ENCODE data around the gene LRRC42. TPM values are rescaled to one million over a fixed set of nuclear protein-coding genes. Genes with fewer than 3 reads are reported as not detected.

The LRRC42 gene
- total RNA-seq, 1 experiment from 2014 or later = 38.1 TPM

DNA sequence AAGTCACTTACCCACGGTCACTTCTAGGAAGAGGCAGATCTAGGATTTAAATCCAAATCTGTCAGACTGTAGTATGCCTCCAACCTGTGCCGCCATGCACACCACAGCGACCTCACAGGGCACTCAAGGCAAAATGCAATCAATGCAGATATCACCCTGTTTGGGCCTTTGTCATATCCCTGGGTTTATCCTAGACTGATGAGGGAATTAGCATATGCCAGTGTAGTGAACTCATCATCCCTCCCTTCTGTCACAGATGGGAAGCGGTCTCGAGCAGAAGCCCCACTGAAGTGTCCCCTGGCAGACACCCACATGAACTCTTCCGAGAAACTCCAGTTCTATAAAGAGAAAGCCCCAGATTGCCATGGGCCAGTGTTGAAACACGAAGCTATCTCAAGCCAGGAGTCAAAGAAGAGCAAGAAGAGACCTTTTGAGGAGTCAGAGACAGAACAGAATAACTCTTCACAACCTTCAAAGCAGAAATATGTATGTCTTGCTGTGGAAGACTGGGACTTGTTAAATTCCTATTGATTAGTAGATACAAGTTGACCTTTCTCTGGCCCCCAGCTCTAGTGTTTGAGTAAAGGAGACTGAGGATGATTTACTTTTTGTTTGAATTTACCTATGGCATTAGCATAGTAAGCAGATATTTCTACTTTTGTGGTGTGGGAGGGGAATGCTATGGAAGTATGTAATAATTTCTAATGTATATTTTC, 21.4 kb downstream of the LRRC42 start (continued):
- TF ChIP-seq, protein P1, sequence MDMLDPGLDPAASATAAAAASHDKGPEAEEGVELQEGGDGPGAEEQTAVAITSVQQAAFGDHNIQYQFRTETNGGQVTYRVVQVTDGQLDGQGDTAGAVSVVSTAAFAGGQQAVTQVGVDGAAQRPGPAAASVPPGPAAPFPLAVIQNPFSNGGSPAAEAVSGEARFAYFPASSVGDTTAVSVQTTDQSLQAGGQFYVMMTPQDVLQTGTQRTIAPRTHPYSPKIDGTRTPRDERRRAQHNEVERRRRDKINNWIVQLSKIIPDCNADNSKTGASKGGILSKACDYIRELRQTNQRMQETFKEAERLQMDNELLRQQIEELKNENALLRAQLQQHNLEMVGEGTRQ (CRISPR knock-in tag; IDR thresholded peaks at IDR 0.05) = no peak
- TF ChIP-seq, protein P2, sequence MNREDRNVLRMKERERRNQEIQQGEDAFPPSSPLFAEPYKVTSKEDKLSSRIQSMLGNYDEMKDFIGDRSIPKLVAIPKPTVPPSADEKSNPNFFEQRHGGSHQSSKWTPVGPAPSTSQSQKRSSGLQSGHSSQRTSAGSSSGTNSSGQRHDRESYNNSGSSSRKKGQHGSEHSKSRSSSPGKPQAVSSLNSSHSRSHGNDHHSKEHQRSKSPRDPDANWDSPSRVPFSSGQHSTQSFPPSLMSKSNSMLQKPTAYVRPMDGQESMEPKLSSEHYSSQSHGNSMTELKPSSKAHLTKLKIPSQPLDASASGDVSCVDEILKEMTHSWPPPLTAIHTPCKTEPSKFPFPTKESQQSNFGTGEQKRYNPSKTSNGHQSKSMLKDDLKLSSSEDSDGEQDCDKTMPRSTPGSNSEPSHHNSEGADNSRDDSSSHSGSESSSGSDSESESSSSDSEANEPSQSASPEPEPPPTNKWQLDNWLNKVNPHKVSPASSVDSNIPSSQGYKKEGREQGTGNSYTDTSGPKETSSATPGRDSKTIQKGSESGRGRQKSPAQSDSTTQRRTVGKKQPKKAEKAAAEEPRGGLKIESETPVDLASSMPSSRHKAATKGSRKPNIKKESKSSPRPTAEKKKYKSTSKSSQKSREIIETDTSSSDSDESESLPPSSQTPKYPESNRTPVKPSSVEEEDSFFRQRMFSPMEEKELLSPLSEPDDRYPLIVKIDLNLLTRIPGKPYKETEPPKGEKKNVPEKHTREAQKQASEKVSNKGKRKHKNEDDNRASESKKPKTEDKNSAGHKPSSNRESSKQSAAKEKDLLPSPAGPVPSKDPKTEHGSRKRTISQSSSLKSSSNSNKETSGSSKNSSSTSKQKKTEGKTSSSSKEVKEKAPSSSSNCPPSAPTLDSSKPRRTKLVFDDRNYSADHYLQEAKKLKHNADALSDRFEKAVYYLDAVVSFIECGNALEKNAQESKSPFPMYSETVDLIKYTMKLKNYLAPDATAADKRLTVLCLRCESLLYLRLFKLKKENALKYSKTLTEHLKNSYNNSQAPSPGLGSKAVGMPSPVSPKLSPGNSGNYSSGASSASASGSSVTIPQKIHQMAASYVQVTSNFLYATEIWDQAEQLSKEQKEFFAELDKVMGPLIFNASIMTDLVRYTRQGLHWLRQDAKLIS (CRISPR knock-in tag; IDR thresholded peaks at IDR 0.05; ENCODE audit: borderline replicate concordance) = no peak
- TF ChIP-seq MXD4 (CRISPR knock-in tag; IDR thresholded peaks at IDR 0.05; ENCODE audit: borderline replicate concordance) (no peak), ZNF423 (CRISPR knock-in tag; IDR thresholded peaks at IDR 0.05) (no peak), ZNF396 (CRISPR knock-in tag; IDR thresholded peaks at IDR 0.05; ENCODE audit: borderline replicate concordance) (no peak)
- TF ChIP-seq, protein P3, sequence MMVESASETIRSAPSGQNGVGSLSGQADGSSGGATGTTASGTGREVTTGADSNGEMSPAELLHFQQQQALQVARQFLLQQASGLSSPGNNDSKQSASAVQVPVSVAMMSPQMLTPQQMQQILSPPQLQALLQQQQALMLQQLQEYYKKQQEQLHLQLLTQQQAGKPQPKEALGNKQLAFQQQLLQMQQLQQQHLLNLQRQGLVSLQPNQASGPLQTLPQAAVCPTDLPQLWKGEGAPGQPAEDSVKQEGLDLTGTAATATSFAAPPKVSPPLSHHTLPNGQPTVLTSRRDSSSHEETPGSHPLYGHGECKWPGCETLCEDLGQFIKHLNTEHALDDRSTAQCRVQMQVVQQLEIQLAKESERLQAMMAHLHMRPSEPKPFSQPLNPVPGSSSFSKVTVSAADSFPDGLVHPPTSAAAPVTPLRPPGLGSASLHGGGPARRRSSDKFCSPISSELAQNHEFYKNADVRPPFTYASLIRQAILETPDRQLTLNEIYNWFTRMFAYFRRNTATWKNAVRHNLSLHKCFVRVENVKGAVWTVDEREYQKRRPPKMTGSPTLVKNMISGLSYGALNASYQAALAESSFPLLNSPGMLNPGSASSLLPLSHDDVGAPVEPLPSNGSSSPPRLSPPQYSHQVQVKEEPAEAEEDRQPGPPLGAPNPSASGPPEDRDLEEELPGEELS (CRISPR knock-in tag; IDR thresholded peaks at IDR 0.05) = no peak

DNA sequence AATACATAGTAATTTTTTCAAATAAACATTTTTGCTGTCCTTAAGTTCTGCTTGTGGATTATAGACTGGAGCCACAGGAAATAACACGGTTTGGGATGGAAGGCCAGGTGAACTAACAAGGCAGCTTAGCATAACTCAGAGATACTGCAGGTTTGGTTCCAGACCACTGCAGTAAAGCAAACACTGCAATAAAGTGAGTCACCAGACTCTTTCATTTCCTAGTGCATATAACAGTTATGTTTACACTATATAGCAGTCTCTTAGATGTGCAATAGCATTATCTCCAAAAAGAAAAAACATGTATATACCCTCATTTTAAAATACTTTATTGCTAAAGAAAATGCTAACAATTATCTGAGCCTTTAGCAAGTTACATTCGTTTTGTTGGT, 22.0 kb downstream of the LRRC42 start:
- H3K36me3 Mint-ChIP-seq = peaks cover 33% of the 10 kb centered on the region
- CTCF ChIA-PET = no interaction called here
- TF ChIP-seq NFYB (CRISPR knock-in tag; conservative IDR thresholded peaks at IDR 0.05; ENCODE audit: low read depth) (no peak), RORB (CRISPR knock-in tag; IDR thresholded peaks at IDR 0.05) (no peak), TCF7 (CRISPR knock-in tag; IDR thresholded peaks at IDR 0.05; ENCODE audit: low read depth) (no peak), GTF2I (CRISPR knock-in tag; conservative IDR thresholded peaks at IDR 0.05) (no peak)
- TF ChIP-seq, protein P4, sequence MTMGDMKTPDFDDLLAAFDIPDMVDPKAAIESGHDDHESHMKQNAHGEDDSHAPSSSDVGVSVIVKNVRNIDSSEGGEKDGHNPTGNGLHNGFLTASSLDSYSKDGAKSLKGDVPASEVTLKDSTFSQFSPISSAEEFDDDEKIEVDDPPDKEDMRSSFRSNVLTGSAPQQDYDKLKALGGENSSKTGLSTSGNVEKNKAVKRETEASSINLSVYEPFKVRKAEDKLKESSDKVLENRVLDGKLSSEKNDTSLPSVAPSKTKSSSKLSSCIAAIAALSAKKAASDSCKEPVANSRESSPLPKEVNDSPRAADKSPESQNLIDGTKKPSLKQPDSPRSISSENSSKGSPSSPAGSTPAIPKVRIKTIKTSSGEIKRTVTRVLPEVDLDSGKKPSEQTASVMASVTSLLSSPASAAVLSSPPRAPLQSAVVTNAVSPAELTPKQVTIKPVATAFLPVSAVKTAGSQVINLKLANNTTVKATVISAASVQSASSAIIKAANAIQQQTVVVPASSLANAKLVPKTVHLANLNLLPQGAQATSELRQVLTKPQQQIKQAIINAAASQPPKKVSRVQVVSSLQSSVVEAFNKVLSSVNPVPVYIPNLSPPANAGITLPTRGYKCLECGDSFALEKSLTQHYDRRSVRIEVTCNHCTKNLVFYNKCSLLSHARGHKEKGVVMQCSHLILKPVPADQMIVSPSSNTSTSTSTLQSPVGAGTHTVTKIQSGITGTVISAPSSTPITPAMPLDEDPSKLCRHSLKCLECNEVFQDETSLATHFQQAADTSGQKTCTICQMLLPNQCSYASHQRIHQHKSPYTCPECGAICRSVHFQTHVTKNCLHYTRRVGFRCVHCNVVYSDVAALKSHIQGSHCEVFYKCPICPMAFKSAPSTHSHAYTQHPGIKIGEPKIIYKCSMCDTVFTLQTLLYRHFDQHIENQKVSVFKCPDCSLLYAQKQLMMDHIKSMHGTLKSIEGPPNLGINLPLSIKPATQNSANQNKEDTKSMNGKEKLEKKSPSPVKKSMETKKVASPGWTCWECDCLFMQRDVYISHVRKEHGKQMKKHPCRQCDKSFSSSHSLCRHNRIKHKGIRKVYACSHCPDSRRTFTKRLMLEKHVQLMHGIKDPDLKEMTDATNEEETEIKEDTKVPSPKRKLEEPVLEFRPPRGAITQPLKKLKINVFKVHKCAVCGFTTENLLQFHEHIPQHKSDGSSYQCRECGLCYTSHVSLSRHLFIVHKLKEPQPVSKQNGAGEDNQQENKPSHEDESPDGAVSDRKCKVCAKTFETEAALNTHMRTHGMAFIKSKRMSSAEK (CRISPR knock-in tag; IDR thresholded peaks at IDR 0.05; ENCODE audit: borderline replicate concordance) = no peak
- TF ChIP-seq, protein P5, sequence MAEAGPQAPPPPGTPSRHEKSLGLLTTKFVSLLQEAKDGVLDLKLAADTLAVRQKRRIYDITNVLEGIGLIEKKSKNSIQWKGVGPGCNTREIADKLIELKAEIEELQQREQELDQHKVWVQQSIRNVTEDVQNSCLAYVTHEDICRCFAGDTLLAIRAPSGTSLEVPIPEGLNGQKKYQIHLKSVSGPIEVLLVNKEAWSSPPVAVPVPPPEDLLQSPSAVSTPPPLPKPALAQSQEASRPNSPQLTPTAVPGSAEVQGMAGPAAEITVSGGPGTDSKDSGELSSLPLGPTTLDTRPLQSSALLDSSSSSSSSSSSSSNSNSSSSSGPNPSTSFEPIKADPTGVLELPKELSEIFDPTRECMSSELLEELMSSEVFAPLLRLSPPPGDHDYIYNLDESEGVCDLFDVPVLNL (CRISPR knock-in tag; IDR thresholded peaks at IDR 0.05; ENCODE audit: borderline replicate concordance, low read depth) = no peak
- TF ChIP-seq, protein P6, sequence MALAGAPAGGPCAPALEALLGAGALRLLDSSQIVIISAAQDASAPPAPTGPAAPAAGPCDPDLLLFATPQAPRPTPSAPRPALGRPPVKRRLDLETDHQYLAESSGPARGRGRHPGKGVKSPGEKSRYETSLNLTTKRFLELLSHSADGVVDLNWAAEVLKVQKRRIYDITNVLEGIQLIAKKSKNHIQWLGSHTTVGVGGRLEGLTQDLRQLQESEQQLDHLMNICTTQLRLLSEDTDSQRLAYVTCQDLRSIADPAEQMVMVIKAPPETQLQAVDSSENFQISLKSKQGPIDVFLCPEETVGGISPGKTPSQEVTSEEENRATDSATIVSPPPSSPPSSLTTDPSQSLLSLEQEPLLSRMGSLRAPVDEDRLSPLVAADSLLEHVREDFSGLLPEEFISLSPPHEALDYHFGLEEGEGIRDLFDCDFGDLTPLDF (CRISPR knock-in tag; IDR thresholded peaks at IDR 0.05) = no peak

More for the DNA sequence above, 22.0 kb downstream of the LRRC42 start:
- Mint-ChIP-seq H3K4me1 (peaks cover 7% of the 10 kb centered on the region), H3K27ac (no peak overlapping the region), H3K9me3 (no peaks in the 10 kb centered on the region), H3K27me3 (ENCODE audit: low read depth) (no peaks in the 10 kb centered on the region), H3K4me3 (no peak overlapping the region)
- no peak for DNase-seq (ENCODE audit: low spot score)
- POLR2A ChIA-PET = no interaction called here
- no peak for ATAC-seq
